ENCODE measurements around the gene PSMC4. TPM values are rescaled to one million over a fixed set of nuclear protein-coding genes. Genes with fewer than 3 reads are reported as not detected.

PSMC4 gene
- total RNA-seq, 1 experiment from 2014 or later = 111 TPM

DNA sequence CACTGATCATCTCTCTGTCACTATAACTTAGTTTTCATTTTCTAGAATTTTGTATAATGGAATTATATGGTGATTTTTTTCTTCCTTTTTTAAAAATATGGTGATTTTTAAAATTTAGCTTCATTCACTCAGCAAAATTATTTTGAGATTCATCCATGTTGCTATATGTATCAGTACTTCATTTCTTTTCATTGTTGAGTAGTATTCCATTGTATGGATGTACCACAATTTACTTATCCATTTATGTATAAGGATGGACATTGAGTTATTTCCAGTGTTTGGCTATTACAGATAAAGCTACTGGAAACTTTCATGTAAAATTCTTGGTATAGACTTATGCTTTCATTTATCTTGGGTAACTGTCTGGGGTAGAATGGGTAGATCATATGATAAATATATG lies 38.7 kb downstream of the PSMC4 start:
- H3K27me3 Mint-ChIP-seq (ENCODE audit: low read depth) = no peaks in the 10 kb centered on the region
- no peak overlapping the region for H3K56ac ChIP-seq (ENCODE audit: insufficient read length, low read depth, low read length)
- H4K5ac ChIP-seq (ENCODE audit: insufficient read length, low read depth, low read length) = no peak overlapping the region
- H3K27ac ChIP-seq (ENCODE audit: insufficient read length, low read depth, low read length) = no peak overlapping the region
- H3K14ac ChIP-seq (ENCODE audit: insufficient read depth, low read length) = no peak overlapping the region
- H3K4me1 ChIP-seq (ENCODE audit: insufficient read depth, low read length) = no peaks in the 10 kb centered on the region
- H3K4ac ChIP-seq (ENCODE audit: low read depth, low read length) = no peak overlapping the region
- peaks cover 40 to 49% of the 10 kb centered on the region in 2 experiments for H3K9me3 Mint-ChIP-seq
- H2BK120ac ChIP-seq (ENCODE audit: low read depth, low read length, poor library complexity, severe bottlenecking) = no peak overlapping the region
- no peak overlapping the region for H2BK5ac ChIP-seq (ENCODE audit: insufficient read length, low read length)
- H4K20me1 ChIP-seq (ENCODE audit: control insufficient read depth, insufficient read depth, insufficient read length) = no peaks in the 10 kb centered on the region
- no peak overlapping the region for H3K4me2 ChIP-seq (ENCODE audit: insufficient read depth, insufficient read length, low read length)
- TF ChIP-seq, protein P1, sequence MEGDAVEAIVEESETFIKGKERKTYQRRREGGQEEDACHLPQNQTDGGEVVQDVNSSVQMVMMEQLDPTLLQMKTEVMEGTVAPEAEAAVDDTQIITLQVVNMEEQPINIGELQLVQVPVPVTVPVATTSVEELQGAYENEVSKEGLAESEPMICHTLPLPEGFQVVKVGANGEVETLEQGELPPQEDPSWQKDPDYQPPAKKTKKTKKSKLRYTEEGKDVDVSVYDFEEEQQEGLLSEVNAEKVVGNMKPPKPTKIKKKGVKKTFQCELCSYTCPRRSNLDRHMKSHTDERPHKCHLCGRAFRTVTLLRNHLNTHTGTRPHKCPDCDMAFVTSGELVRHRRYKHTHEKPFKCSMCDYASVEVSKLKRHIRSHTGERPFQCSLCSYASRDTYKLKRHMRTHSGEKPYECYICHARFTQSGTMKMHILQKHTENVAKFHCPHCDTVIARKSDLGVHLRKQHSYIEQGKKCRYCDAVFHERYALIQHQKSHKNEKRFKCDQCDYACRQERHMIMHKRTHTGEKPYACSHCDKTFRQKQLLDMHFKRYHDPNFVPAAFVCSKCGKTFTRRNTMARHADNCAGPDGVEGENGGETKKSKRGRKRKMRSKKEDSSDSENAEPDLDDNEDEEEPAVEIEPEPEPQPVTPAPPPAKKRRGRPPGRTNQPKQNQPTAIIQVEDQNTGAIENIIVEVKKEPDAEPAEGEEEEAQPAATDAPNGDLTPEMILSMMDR (conservative IDR thresholded peaks at IDR 0.05) = no peak
- H3K79me1 ChIP-seq (ENCODE audit: insufficient read depth, low read depth, low read length, poor library complexity, severe bottlenecking) = no peaks in the 10 kb centered on the region
- H3K27me3 ChIP-seq (ENCODE audit: insufficient read depth, low read length) = no peaks in the 10 kb centered on the region
- H3K79me2 ChIP-seq (ENCODE audit: insufficient read depth, low read length) = no peaks in the 10 kb centered on the region
- no peak overlapping the region for H3K27ac Mint-ChIP-seq
- H4K8ac ChIP-seq (replicated peaks; ENCODE audit: insufficient read length, low read depth, low read length) = no peak overlapping the region
- H2AFZ ChIP-seq (ENCODE audit: low read length) = no peak overlapping the region
- H3K18ac ChIP-seq (ENCODE audit: insufficient read length, low read depth, low read length) = no peak overlapping the region
- no peak overlapping the region for H3T11ph ChIP-seq (ENCODE audit: low read length)
- H3K36me3 Mint-ChIP-seq (ENCODE audit: insufficient read depth in 1 of 3, low read depth in 3 of 3) = peaks cover 36 to 54% (median 54%) of the 10 kb centered on the region in 3 experiments
- H3K9ac ChIP-seq (ENCODE audit: extremely low read depth, insufficient read length, low read length) = no peak overlapping the region
- no peak overlapping the region for H2BK12ac ChIP-seq (ENCODE audit: insufficient read length, low read depth, low read length)
- H4K91ac ChIP-seq (ENCODE audit: insufficient read length, low read depth, low read length) = no peak overlapping the region
- H2BK20ac ChIP-seq (ENCODE audit: low read depth, low read length, poor library complexity, severe bottlenecking) = no peak overlapping the region
- no peak overlapping the region for H2BK15ac ChIP-seq (ENCODE audit: low read depth, low read length)
- no peak for DNase-seq
- H3K4me3 Mint-ChIP-seq = no peak overlapping the region
- H3K9me3 ChIP-seq (ENCODE audit: control insufficient read depth, low read depth, low read length) = peaks cover 11% of the 10 kb centered on the region
- H2AK5ac ChIP-seq (ENCODE audit: insufficient read length, low read length) = no peak overlapping the region
- no peak overlapping the region for H3K23ac ChIP-seq (ENCODE audit: insufficient read length, low read depth, low read length)
- no peaks in the 10 kb centered on the region for H3K4me1 Mint-ChIP-seq
- H3K23me2 ChIP-seq (ENCODE audit: insufficient read length, low read depth, low read length, poor library complexity, severe bottlenecking) = no peaks in the 10 kb centered on the region
